ENCODE measurements around the gene LAMA3.
A peak's percentile ranks its signal among the peaks of the same experiment; 100 is the strongest.
"Not testable (repeated sequence)": the region's sequence is repeated elsewhere in the genome, so short reads cannot be mapped to it uniquely, and the experiment has no call there.

The LAMA3 gene

DNA sequence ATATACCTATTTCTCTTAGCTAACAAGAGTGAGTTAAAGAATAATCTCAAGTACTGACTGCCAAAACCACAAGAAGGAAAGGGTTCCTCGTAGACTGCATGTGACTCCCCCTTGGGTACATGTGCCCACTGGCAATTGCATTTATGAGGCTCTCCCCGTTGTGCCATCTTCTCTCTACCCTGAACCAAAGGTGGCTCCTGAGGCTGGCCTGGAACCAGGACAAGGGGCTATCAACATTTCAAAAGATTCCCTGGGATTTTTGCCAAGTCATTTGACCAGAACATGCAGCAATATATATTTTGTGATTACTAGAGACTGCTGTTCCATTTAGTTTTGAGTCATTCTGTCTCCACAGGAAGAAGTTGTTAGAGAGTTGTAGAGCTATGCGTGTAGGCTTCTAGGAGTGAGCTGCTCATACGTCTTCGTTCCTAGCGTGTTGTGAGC lies 45.8 kb downstream of the LAMA3 start:
- DNase-seq: no peak

DNA sequence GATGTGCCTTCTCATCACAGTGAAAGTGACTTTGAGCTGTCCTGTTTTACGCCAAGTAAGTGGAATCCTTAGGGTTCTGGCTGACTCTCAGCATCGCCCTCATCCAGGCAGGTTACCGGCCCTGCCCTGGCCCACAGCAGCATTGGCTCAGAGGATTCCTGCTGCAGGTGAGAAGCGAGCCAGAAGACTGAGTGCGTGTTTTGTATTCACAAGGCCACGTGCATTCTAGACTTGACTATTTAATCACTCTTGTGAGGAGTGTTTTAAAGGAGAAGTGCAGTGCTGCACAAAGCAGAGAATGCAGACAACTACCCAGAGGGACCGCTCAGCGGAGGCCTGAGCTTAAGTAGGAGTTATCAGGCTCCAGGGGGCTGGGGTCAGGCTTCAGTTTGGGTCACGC lies 48.3 kb downstream of the LAMA3 start:
- DNase-seq: peak in 1 of 6 experiments; percentile 15

DNA sequence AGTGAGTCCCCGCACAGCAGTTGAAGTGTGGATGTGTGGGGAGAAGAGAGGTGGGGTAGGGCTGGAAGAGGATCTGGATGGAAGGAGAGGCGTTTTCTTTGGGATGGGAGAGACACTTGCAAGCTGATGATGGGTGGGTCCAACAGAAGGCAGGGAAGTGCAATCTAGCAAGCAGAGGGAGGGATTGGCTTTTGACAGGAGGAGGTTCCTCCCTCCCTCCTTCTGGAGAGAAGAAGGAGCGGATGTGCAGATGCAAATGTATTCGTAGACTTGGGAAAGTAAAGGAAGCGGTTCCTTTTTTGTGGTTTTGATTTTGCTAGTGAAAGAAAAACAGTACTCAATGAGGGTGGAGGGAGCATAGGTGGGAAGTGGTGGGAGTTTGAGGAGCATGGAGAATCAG lies 48.9 kb downstream of the LAMA3 start:
- peak in 2 of 6 experiments; percentile 1 to 22 for DNase-seq

DNA sequence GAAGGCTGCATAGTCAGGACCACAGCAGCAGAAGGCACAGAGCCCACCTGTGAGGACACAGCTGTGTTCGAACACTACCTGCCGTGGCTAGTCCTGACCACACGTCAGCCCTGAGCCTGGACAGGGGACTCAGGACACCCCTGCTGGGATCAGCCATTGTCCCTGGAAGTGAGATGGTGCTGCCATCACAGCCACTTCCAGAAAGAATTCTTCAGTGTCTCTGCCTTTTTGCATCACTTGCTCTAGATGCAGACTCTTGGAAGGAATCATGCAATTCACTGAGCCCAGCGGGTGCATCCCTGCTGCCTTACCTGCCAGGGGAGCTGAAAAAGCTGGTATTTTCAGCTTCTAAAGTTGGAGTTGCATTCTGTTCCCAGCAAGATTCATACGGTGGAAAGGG lies 49.3 kb downstream of the LAMA3 start:
- peak in 1 of 6 experiments; percentile 22 for DNase-seq

DNA sequence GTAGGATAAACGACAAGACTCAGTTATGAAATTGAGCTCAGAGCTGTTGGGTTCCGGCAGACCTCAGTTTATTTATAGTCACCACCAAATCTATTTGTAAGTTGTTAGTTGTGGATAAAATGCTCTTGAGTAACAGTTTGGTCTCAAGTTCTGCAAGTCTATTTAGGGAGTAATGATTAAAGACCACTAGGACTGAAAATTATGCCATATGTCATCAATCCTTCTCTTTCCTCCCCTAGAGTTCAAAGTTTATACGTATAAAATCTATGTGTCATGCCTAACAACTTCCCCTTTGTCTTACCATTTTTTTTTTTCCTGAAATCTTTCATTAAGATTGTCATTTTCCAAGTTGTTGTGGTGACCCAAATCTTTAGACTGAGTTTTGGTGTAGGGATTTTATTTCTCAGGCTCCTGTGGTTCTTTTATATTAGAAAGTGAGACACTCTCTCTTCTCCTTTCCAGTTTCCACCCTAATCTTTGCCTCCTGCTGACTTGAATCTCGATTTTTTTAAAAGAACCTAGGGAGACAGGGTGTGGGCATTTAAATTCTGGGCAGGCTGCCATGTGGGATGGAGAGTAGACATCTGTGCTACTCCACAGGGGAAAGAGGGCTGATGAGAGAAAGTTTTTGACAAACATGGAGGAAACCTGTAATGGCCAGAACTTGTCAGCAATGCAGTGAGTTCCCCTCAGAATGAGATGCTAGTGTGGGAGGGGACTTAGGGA lies 51.0 kb downstream of the LAMA3 start:
- DNase-seq: no peak

DNA sequence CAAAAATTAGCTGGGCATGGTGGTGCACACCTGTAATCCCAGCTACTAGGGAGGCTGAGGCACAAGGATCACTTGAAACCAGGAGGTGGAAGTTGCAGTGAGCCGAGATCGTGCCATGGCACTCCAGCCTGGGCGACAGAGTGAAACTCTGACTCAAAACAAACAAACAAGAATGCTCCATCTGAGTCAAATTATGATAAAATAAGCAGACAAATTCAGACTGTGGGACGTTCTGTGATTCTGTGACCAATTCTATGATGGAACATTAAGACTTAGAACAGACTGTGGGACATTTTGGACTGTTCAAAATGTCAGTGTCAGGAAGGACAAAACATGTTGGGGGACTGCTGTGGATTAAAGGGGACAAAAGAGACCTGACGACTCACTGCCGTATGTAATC lies 52.7 kb downstream of the LAMA3 start:
- DNase-seq: not testable (repeated sequence)

DNA sequence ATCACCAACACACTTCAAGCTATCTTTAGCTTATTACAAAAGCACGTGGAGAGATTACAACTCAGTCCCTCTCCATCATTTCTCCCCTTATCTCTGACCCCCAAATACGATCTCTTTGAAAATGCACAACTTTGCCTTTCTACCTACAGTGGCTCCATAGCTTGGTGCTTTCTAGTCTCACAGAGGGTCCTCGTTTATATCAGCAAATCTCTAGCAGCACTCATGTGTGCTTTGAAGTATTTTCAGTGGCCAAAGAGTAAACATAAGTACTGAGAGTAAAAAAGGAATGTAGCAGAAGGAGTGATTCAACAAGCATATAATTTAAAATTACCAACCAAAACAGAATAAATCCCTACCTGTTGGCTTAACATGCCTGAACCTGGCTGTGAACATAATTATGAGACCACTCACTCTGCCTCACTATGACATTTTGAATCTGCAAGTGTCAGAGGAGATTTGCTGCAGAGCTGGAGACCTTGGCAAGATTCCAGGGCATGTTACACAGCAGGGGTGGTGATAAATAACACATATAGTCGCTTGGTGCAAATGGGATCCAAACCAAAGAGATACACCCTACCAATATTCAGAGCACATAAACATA lies 54.6 kb downstream of the LAMA3 start:
- no peak for DNase-seq

DNA sequence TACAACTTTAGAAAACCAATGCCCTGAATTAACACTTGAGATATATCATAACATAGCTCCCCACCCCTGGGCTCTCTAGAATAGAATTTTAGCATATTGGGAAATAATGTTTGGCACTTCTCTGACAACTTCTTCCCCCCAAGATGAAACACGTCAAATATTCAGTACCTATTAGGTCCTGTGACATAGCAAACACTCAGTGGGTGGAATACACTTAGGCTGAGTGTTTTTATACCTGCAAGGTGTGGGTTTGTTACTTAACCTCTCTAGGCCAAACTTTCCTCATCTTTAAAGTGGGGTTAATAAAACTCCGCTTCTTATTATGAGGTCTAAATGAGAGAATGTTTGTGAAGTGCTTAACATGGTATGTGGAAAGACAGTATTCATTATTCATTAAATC lies 56.1 kb downstream of the LAMA3 start:
- DNase-seq: no peak

DNA sequence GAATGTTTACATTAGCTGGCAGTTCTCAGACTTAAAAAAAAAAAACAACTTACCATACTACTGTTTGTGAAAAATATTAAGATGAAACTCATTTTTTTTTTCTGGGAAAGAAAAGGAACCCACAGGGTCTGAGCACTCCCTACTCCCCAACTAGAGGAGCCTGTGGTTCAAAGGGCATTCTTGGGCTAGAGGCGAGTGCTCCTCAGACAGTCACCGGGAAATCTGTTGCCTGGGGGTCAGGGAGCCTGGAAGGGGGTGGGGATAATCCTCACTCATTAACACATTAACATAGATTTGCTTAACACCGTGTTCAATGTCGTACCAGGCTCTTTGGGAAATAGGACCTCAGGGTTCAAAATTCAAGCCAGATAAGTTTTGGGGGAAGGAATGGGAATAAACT lies 57.6 kb downstream of the LAMA3 start:
- DNase-seq: no peak

DNA sequence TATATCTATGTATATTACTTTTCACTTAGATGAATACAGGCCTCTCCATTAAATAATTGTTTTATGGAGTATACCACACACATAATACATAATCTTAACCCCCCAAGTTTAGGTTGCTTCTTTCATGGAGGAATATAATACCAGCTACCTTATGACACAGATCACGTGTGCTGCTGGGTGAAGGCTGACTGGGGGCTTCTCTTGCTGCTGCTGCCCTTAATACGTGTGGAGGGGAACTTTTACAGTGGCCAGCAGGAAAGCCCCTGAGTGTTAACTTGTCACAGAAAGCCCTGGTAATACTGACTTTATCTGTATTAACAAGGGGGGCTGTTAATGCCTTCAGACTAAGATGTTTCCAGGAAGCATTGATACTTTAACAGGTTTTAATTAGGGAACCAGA lies 63.1 kb downstream of the LAMA3 start:
- DNase-seq: no peak

DNA sequence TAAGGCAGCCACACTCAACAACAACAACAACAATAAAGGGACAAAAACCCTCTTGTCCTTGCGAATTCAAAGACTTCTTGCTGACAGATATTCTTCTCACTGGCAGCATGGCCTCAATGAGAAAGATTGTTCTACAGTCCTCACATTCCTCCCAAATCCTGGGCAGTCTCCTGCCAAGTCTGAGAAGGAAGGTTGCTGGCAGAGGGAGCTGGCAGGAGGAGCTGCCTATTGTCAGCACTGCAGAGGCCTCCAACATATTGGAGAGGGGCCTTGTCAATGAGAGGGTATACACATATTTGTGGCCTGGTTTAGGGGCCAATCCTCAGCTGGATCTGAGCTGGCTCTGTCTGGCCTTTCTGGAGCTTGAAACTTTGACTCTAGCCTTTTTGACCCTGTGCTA lies 63.5 kb downstream of the LAMA3 start:
- no peak for DNase-seq

DNA sequence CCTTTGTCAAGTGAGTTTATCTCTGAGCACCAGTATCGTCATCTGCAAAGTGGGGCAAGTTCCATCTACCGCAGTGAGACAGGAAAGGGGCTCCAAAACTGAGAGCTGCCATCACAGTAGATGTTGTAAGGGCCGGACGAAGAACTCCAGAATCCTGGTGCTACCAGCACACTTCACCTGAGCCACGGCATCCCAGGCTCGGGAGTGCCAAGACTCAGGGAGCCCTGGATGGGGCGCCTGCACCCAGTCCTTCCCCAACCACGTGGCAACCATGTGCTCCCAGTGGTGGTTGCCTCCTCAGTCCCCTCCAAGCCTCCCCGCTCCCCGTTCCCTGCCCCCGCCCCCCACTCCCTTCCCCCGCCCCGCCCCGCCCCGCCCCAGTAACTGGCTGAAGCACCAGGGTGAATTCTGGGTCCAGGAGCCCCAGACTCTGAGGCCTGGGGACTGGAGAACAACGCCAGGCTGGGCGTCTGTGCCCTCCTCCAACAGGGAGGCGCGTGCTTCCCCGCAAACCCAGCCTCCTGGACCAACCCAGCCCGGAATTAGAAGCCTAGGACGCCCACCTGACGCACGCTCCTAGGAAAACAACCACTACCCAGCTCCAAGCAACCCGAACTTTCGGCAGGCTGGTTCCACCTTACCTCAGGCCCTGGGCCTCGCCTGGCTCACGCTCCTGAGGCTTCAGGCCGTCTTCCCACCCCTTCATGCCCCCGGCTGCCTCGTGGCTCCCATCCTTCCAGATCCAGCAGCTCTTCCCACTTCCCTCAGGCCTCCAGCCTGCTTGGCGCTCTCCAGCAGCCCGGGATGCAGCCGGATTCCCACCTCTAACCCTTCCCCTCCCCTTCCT lies 67.6 kb downstream of the LAMA3 start:
- no peak for DNase-seq

DNA sequence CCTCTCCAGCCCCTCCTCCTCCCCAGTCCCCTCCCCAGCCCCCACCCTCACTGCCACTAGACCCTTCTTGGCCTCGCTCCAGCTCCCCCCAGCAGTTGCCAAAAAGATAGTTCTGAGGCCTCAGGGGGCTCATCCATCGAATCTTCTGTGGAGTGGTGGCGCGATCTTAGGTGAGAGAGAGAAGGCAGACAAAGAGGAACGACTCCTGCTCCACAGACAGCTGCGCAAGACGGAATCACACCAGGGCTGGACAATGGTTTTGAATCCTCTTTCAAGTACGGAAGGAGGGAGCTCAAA lies 68.1 kb downstream of the LAMA3 start:
- DNase-seq: no peak

DNA sequence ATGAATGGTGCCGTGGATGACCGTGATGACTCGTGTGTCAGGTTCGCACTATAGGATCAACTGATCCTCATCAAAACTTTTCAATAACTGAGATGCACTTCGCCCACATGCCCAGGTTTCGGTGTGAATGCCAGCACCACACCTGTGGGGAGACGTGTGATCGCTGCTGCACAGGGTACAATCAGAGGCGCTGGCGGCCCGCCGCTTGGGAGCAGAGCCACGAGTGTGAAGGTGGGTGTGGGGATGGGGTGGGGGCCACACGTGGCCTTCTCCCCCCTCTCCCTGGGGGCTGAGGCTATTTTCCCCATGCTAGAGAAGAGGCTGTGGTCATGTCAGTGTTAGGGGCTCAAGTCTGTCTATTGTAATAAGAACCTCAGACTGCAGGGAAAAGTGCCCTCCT lies 69.0 kb downstream of the LAMA3 start:
- DNase-seq: no peak

DNA sequence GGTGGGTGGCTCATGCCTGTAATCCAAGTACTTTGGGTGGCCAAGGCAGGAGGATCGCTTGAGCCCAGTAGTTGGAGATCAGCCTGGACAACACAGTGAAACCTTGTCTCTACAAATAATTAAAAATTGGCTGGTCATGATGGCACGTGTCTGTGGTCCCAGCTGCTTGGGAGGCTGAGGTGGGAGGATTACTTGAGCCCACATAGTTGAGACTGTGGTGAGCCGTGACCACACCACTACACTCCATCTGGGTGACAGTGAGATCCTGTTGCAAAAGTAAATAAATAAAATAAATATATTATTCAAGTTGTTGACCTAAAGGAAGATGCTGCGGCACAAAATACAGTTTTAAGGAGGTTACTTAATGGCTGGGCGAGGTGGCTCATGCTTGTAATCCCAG lies 72.7 kb downstream of the LAMA3 start:
- DNase-seq: no peak

DNA sequence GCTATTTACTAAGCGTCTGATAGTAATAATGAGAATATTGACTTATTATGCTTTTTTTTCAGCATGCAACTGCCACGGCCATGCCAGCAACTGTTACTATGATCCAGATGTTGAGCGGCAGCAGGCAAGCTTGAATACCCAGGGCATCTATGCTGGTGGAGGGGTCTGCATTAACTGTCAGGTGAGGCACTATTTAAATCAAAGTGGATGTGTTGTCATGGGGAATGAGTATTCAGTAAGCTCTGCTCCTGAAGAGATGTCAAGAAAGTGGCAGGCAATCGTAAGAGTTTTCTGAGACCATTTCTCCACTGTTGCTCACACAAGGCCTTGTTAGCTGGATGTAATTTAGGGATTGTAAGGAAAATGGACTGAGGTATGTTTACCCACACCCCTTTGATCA lies 74.1 kb downstream of the LAMA3 start:
- DNase-seq: no peak

DNA sequence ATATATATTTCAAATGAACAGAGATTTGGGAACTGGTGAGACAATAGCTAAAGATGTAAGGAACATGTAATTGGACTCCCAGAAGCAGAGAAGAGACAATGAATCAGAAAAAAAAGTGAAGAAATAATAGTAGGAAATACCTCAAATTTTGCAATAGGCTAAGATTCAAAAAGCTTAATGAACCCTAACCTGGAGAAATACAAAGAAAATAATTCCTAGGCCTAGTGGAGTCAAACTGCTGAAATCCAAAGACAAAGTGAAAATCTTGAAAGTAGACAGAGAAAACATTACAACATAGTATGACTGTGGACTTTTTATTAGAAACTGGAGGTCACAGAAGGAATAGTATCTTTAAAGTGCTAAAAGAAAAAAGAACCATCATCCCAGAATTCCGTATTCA lies 76.7 kb downstream of the LAMA3 start:
- no peak for DNase-seq

DNA sequence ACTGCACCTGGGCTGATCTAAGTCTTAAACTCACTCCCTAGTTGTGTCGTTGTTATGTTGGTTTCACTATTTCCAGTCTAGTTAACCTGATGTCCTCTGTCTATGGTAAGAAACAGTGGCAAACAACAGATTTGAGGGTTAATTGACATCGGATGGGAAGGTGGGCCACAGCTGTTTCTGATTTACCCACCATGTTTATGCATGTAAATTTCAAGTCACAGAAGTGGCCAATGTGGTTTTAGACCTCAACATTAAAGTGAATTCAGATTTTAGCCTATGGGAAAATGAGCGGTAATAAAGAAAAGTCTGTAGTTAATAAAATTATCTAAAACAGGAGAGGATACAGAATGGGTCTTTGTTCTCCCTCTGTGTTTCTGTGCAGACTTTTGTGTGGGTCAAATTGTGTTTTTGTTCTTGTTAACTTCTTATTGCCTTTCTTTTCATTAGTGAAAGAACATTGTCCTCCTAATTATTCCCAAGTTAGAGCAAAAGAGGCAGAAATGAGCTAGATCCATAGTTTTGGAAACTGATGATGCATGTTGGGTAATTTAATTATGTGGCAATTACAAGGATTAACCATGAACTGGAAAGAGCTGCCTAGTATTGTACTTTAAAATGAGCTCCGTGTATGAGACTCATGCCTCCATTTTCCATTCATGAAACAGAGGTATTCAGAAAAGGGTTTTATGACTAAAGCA lies 83.2 kb downstream of the LAMA3 start:
- DNase-seq: no peak

DNA sequence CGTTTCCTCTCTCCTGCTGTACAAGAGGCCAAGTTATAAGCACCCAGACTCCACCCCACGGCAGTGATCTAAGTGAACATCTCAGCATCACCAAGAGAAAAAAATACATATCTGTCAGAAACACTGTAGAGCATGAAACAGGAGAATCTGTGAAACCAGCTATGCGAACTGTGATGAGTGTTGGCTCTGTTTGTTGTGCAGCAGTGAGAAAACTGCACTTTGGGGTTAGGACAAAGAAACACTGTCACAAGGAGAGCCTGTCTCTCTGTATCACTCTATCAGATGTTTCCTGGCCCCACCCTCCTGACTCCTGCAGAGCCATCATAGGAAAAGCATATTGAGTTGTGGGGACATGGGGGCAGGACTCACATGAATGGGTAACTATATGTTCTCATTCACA lies 87.1 kb downstream of the LAMA3 start:
- no peak for DNase-seq

DNA sequence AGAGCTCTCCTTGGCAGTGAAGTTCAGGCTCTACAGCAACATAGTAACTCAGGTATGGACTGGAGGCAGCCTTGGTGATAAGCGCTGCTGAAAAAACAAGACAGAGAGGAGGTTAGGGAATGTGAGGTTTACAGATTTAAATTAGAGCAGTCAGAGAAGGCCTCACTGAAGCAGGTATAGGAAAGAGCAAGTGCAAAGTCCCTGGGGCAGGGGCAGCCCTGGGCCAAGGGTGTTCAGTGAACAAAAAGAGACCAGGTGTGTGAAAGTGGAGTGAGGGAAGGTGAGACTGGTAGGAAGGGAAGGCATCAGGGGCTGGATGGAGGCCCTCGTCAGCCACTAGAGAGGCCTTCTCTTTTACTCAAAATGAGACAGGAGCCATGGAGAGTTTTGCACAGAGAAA lies 89.6 kb downstream of the LAMA3 start:
- no peak for DNase-seq

DNA sequence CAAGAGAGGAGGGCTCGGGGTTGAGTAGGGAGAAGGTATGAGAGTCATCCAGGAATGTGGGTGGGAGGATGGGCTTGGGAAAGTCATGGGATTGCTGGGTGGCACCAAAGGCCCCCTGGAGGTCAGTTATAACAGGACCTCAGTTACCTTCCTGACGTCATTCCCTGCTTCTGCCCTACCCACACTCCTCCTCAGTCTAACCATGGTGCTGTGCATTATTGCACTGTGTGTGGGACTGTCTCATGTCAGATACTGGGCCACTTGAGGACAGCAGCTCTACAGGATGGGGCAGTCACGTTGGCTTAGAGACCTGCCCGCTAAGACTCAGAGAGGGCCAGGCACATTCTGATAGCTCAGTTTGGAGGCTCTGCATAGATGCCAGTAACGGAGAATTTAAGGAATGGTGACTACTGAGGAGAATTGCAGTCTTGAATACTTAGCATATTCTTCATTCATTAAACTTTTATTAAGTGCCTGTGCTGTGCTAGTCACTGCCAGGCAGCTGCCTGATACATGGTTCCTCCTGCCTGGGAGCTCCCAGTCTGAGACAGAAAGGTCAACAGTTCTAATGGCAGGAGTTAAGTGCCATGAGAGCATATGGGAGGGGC lies 90.5 kb downstream of the LAMA3 start:
- DNase-seq: no peak

DNA sequence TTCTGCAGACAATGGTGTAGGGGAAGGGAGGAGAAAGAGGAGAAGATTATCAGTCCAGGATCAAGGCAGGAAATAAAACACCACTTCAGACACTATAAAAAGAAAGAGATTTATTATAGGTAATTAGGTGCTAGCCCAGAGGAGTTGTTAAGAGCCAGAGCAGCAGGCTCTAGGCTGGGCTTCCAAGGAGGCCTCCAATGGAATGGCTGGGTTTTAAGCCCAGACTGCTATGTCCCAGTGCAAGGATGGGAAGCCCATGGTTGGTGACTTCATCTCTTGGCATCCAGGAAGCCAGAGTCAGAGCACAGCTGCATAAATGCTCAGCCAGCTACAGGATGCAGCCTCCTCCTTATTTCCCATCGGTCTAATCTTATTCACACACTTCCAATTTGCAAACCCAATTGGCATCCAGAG lies 95.6 kb downstream of the LAMA3 start:
- DNase-seq: no peak

DNA sequence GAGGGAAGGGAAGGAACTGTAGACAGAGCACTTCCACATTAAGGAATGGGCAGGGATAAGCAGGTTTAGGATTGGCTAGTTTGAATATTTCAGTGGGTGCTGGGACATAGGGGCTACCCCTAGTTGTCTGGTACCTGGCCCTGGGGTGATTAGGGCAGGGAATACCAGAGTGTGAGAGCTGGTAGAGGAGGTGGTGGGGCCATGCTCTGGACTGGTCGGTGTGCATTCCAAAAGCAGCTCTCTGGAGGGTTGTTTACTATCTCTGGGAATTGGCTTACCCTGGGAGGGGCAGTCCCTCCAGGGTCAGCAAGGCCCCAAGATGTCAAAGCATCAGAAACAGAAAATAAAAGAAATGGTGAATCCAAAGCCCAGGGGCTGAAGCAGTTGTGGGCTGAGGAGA lies 103.8 kb downstream of the LAMA3 start:
- DNase-seq: no peak
